ENCODE measurements around the gene DLGAP1. TPM values are rescaled to one million over a fixed set of nuclear protein-coding genes. Genes with fewer than 3 reads are reported as not detected.

Gene DLGAP1
- polyA plus RNA-seq, 1 donor from 2014 or later: 4.5 TPM

DNA sequence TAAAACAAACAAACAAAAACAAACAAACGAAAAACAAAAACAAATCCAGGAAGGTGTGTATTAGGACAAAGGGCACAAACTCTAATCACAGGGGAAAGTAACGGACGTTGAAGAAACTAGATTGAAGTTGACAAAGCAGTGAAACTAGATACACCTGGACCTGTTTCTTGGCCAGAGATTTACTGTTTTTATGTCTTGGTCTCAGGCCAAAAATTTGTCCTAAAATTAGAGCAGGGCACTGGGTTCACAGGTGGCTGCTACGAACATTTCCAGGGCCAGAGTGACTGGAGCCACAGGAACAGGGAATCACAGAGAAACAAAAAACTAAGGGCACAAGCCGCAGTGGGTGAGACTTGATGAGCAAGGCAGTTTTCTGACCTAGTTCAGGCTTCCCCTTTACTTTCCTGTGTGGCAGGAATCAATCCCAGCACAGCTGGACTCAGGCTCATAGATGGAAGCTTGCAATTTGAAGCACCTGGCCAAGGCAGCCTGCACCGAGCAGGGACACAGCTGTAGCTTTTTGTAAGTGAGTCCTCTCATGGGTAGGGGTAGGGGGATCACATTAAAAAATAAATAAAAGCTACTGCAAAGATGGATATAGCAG is 329.4 kb downstream of the DLGAP1 start:
- no peak overlapping the region for H2AFZ ChIP-seq (ENCODE audit: low read depth, low read length)
- no peak overlapping the region for H3K9ac ChIP-seq (ENCODE audit: low read length)
- no peaks in the 10 kb centered on the region for H3K9me3 ChIP-seq (ENCODE audit: low read length)
- H3K4me2 ChIP-seq (ENCODE audit: low read length): no peak overlapping the region
- TF ChIP-seq RAD21 (conservative IDR thresholded peaks at IDR 0.05) (no peak), EZH2 (IDR thresholded peaks at IDR 0.05; ENCODE audit: borderline replicate concordance, insufficient read depth, low read length, poor library complexity, severe bottlenecking) (no peak), SMC3 (conservative IDR thresholded peaks at IDR 0.05; ENCODE audit: poor library complexity) (no peak), MXI1 (conservative IDR thresholded peaks at IDR 0.05; ENCODE audit: poor library complexity, severe bottlenecking) (no peak), EP300 (conservative IDR thresholded peaks at IDR 0.05; ENCODE audit: poor library complexity, severe bottlenecking) (no peak), TAF1 (IDR thresholded peaks at IDR 0.05; ENCODE audit: low read depth) (no peak), POLR2AphosphoS5 (IDR thresholded peaks at IDR 0.05) (no peak)
- TF ChIP-seq, protein P1, sequence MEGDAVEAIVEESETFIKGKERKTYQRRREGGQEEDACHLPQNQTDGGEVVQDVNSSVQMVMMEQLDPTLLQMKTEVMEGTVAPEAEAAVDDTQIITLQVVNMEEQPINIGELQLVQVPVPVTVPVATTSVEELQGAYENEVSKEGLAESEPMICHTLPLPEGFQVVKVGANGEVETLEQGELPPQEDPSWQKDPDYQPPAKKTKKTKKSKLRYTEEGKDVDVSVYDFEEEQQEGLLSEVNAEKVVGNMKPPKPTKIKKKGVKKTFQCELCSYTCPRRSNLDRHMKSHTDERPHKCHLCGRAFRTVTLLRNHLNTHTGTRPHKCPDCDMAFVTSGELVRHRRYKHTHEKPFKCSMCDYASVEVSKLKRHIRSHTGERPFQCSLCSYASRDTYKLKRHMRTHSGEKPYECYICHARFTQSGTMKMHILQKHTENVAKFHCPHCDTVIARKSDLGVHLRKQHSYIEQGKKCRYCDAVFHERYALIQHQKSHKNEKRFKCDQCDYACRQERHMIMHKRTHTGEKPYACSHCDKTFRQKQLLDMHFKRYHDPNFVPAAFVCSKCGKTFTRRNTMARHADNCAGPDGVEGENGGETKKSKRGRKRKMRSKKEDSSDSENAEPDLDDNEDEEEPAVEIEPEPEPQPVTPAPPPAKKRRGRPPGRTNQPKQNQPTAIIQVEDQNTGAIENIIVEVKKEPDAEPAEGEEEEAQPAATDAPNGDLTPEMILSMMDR (IDR thresholded peaks at IDR 0.05; ENCODE audit: poor library complexity, severe bottlenecking): no peak
- TF ChIP-seq, protein P2, sequence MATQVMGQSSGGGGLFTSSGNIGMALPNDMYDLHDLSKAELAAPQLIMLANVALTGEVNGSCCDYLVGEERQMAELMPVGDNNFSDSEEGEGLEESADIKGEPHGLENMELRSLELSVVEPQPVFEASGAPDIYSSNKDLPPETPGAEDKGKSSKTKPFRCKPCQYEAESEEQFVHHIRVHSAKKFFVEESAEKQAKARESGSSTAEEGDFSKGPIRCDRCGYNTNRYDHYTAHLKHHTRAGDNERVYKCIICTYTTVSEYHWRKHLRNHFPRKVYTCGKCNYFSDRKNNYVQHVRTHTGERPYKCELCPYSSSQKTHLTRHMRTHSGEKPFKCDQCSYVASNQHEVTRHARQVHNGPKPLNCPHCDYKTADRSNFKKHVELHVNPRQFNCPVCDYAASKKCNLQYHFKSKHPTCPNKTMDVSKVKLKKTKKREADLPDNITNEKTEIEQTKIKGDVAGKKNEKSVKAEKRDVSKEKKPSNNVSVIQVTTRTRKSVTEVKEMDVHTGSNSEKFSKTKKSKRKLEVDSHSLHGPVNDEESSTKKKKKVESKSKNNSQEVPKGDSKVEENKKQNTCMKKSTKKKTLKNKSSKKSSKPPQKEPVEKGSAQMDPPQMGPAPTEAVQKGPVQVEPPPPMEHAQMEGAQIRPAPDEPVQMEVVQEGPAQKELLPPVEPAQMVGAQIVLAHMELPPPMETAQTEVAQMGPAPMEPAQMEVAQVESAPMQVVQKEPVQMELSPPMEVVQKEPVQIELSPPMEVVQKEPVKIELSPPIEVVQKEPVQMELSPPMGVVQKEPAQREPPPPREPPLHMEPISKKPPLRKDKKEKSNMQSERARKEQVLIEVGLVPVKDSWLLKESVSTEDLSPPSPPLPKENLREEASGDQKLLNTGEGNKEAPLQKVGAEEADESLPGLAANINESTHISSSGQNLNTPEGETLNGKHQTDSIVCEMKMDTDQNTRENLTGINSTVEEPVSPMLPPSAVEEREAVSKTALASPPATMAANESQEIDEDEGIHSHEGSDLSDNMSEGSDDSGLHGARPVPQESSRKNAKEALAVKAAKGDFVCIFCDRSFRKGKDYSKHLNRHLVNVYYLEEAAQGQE (IDR thresholded peaks at IDR 0.05; ENCODE audit: borderline replicate concordance): no peak
- H3K27me3 ChIP-seq (ENCODE audit: insufficient read depth, low read depth, low read length): no peaks in the 10 kb centered on the region
- no peaks in the 10 kb centered on the region for H3K9me2 ChIP-seq (ENCODE audit: insufficient read depth, low read length)
- H3K79me2 ChIP-seq (replicated peaks; ENCODE audit: insufficient read depth, low read length): no peaks in the 10 kb centered on the region
- no peaks in the 10 kb centered on the region for H3K36me3 ChIP-seq (ENCODE audit: insufficient read depth, low read length)
- H3K4me3 ChIP-seq (ENCODE audit: low read length): no peak overlapping the region
- H3F3A ChIP-seq (ENCODE audit: insufficient read depth, low read length, poor library complexity, severe bottlenecking): no peaks in the 10 kb centered on the region
- no peaks in the 10 kb centered on the region for H4K20me1 ChIP-seq (ENCODE audit: insufficient read depth)
- no peak overlapping the region for H3K27ac ChIP-seq (ENCODE audit: low read length)

DNA sequence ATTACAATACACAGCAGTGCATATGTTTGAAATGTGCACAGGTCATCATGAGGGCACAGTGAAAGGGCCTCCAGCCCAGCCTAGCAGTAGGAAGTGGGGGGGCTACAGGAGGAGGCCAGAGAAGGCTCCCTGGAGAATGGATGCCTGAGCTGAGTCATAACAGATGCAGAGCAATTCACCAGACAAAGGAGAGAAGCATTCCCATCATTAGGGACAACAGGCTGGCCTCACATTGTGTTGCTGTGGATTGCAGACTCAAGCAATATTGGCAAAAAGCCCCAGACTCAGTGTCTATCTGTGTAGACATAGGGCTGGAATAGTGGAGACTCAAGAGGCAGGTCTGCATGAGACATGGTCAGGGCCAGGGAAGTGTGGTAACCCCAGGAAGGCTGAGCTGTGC is 329.9 kb downstream of the DLGAP1 start:
- H2AFZ ChIP-seq (ENCODE audit: low read depth, low read length): no peak overlapping the region

More for the DNA sequence above, 329.9 kb downstream of the DLGAP1 start:
- Histone ChIP-seq H3K27ac (ENCODE audit: low read length) (no peak overlapping the region), H3K9me3 (ENCODE audit: low read length) (no peaks in the 10 kb centered on the region), H3K9me2 (ENCODE audit: insufficient read depth, low read length) (no peaks in the 10 kb centered on the region), H3K4me2 (ENCODE audit: low read length) (no peak overlapping the region), H3K4me3 (ENCODE audit: low read length) (no peak overlapping the region), H3K9ac (ENCODE audit: low read length) (no peak overlapping the region), H3K36me3 (ENCODE audit: insufficient read depth, low read length) (no peaks in the 10 kb centered on the region), H3F3A (ENCODE audit: insufficient read depth, low read length, poor library complexity, severe bottlenecking) (no peaks in the 10 kb centered on the region), H3K79me2 (replicated peaks; ENCODE audit: insufficient read depth, low read length) (no peaks in the 10 kb centered on the region), H4K20me1 (ENCODE audit: insufficient read depth) (no peaks in the 10 kb centered on the region), H3K27me3 (ENCODE audit: insufficient read depth, low read depth, low read length) (no peaks in the 10 kb centered on the region)
- no peak for TF ChIP-seq TAF1 (IDR thresholded peaks at IDR 0.05; ENCODE audit: low read depth)
- TF ChIP-seq, protein P1 (IDR thresholded peaks at IDR 0.05; ENCODE audit: poor library complexity, severe bottlenecking): no peak

Data from neural cell (in vitro differentiated cells).